Activated CD8-positive, alpha-beta T cell treated with anti-CD3 and anti-CD28 coated beads for 36 hours (primary cell): Measurements from ENCODE around the gene ZBTB8OS. TPM values are rescaled to one million over a fixed set of nuclear protein-coding genes. Genes with fewer than 3 reads are reported as not detected.

ENCODE experiments used
- ATAC-seq: fragments of 200-7000 bp; cut with Tn5 transposase; one replicate; pipeline ENCODE4 v1.10.0; 2021; ENCODE audit warnings: mild to moderate bottlenecking, moderate library complexity
- CTCF ChIA-PET: fragments of 350-600 bp; sonication (Branson Sonifier 250); formaldehyde crosslinking; loops from one replicate; lab custom pipeline; 2021; ENCODE audit warnings: antibody characterized with exemption; lab: Charles Lee
- POLR2A ChIA-PET: fragments of 350-600 bp; sonication (Branson Sonifier 250); formaldehyde crosslinking; loops from one replicate; lab custom pipeline; 2021; ENCODE audit warnings: antibody characterized with exemption; lab: Charles Lee
- DNase-seq: peaks from one replicate; pipeline ENCODE4 v3.0.0-alpha.2; 2020
- H3K27ac Mint-ChIP-seq: one replicate; pipeline ENCODE4 v1.8.0; 2021; ENCODE audit warnings: mild to moderate bottlenecking, mixed read lengths
- H3K27me3 Mint-ChIP-seq: one replicate; pipeline ENCODE4 v1.8.0; 2021; ENCODE audit warnings: mixed read lengths
- H3K36me3 Mint-ChIP-seq: one replicate; pipeline ENCODE4 v1.8.0; 2021; ENCODE audit warnings: low read depth, mixed read lengths
- H3K4me1 Mint-ChIP-seq: one replicate; pipeline ENCODE4 v1.8.0; 2021; ENCODE audit warnings: low read depth, mixed read lengths
- H3K4me3 Mint-ChIP-seq: one replicate; pipeline ENCODE4 v1.8.0; 2021; ENCODE audit warnings: mild to moderate bottlenecking, moderate library complexity, mixed read lengths
- H3K9me3 Mint-ChIP-seq: one replicate; pipeline ENCODE4 v1.8.0; 2021; ENCODE audit warnings: mixed read lengths
- intact Hi-C: fragments of 100-400 bp; cut with micrococcal nuclease; formaldehyde crosslinking; loops from one replicate; pipeline ENCODE4 v1.10.0; 2022
- total RNA-seq, 2 experiments: library from RNA; stranded (reverse); gene quantifications; one replicate each; pipeline ENCODE4 v1.2.3, GENCODE V29; 2021
- TF ChIP-seq, protein P1 (sequence below): fragments of 200-600 bp; IDR thresholded peaks from one replicate; pipeline ENCODE4 v1.8.0; 2022; ENCODE audit warnings: antibody characterized with exemption, mild to moderate bottlenecking

ZBTB8OS gene
- total RNA-seq, 2 experiments from 2014 or later = 53.4 to 57.6 TPM

DNA sequence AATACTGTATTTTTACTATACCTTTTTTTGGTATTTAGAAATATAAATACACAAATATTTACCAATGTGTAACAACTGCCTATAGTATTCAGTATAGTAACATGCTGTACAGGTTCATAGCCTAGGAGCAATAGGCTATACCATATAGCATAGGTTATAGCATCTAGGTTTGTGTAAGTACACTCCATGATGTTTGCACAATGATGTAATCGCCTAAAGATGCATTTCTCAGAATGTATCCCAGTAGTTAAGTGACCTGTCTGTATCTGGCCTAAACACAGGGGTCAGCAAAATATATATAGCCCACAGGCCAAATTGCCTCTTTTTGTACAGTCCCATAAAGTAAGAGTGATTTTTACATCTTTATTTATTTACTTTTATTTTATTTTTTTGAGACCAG is 24.2 kb downstream of the ZBTB8OS start:
- no peak for DNase-seq
- intact Hi-C loops = no loop called here
- TF ChIP-seq, protein P1, sequence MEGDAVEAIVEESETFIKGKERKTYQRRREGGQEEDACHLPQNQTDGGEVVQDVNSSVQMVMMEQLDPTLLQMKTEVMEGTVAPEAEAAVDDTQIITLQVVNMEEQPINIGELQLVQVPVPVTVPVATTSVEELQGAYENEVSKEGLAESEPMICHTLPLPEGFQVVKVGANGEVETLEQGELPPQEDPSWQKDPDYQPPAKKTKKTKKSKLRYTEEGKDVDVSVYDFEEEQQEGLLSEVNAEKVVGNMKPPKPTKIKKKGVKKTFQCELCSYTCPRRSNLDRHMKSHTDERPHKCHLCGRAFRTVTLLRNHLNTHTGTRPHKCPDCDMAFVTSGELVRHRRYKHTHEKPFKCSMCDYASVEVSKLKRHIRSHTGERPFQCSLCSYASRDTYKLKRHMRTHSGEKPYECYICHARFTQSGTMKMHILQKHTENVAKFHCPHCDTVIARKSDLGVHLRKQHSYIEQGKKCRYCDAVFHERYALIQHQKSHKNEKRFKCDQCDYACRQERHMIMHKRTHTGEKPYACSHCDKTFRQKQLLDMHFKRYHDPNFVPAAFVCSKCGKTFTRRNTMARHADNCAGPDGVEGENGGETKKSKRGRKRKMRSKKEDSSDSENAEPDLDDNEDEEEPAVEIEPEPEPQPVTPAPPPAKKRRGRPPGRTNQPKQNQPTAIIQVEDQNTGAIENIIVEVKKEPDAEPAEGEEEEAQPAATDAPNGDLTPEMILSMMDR = no peak
- no peak for ATAC-seq
- peaks cover 33% of the 10 kb centered on the region for H3K4me1 Mint-ChIP-seq
- no peak overlapping the region for H3K4me3 Mint-ChIP-seq
- H3K27me3 Mint-ChIP-seq = no peaks in the 10 kb centered on the region
- no peak overlapping the region for H3K27ac Mint-ChIP-seq
- H3K36me3 Mint-ChIP-seq = peaks cover 51% of the 10 kb centered on the region
- H3K9me3 Mint-ChIP-seq = peaks cover 3% of the 10 kb centered on the region
- CTCF ChIA-PET = no interaction called here
- POLR2A ChIA-PET = no interaction called here

DNA sequence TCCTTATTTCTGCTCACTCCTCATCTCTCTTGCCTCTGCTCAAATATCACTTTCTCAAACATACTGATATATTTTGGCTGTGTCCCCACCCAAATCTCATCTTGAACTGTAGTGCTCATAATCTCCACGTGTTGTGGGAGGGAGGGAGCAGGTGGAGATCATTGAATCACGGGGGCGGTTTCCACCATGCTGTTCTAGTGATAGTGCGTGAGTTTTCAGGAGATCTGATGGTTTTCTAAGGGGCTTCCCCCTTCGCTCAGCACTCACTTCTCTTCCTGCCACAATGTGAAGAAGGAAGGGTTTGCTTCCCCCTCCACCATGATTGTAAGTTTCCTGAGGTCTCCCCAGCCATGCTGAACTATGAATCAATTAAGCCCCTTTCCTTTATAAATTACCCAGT is 26.6 kb downstream of the ZBTB8OS start:
- H3K27me3 Mint-ChIP-seq = no peaks in the 10 kb centered on the region
- peak overlapping the region; percentile 88 for H3K27ac Mint-ChIP-seq
- peaks cover 41% of the 10 kb centered on the region for H3K4me1 Mint-ChIP-seq
- ATAC-seq (peak; percentile 70), DNase-seq (peak; percentile 74)
- intact Hi-C loops = no loop called here
- ChIA-PET CTCF (interaction anchor here (1.0 to 1.3 kb wide), 2 partner anchors 14 to 17 kb away, joined by 3 read pairs; no protein-coding TSS in a partner anchor), POLR2A (interaction anchor here (1.4 kb wide), 1 partner anchor 11 kb away, joined by 3 read pairs; no protein-coding TSS in a partner anchor)
- no peak overlapping the region for H3K4me3 Mint-ChIP-seq
- peaks cover 59% of the 10 kb centered on the region for H3K36me3 Mint-ChIP-seq
- peaks cover 3% of the 10 kb centered on the region for H3K9me3 Mint-ChIP-seq
- TF ChIP-seq, protein P1 = no peak

- ATAC-seq (peak; percentile 67), DNase-seq (peak; percentile 14)
- peaks cover 41% of the 10 kb centered on the region for H3K4me1 Mint-ChIP-seq
- no peaks in the 10 kb centered on the region for H3K27me3 Mint-ChIP-seq
- peak overlapping the region; percentile 88 for H3K27ac Mint-ChIP-seq
- H3K36me3 Mint-ChIP-seq = peaks cover 59% of the 10 kb centered on the region
- intact Hi-C loops = no loop called here
- H3K4me3 Mint-ChIP-seq = no peak overlapping the region
- POLR2A ChIA-PET = interaction anchor here (1.3 to 1.4 kb wide), 2 partner anchors 11 to 28 kb away, joined by 3 to 6 read pairs; partner anchors contain the start of gene RBBP4
- peaks cover 3% of the 10 kb centered on the region for H3K9me3 Mint-ChIP-seq
- TF ChIP-seq, protein P1 = no peak
- CTCF ChIA-PET = interaction anchor here (1.0 to 1.3 kb wide), 2 partner anchors 13 to 17 kb away, joined by 3 read pairs; no protein-coding TSS in a partner anchor
Observed at GRCh38 chr1:32622806-32623681, 27.3 kb downstream of the ZBTB8OS start.

DNA sequence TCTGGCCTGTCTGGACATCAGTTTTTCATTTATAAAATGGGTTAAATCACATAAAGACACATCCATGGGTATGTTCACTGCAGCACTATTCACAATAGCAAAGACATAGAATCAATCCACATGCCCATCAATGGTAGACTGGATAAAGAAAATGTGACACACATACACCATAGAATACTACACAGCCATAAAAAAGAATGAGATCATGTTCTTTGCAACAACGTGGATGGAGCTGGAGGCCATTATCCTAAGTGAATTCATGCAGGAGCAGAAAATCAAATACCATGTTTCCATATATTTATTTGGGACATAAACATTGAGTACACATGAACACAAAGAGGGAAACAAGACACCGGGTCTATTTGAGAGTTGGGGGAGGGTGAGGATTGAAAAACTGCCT is 28.1 kb downstream of the ZBTB8OS start:
- CTCF ChIA-PET = no interaction called here
- no peak overlapping the region for H3K27ac Mint-ChIP-seq
- POLR2A ChIA-PET = interaction anchor here (1.3 kb wide), 1 partner anchor 29 kb away, joined by 6 read pairs; the partner anchor contains the start of gene RBBP4

More for the DNA sequence above, 28.1 kb downstream of the ZBTB8OS start:
- no peak for DNase-seq
- intact Hi-C loops = no loop called here
- TF ChIP-seq, protein P1 = no peak
- ATAC-seq = no peak
- Mint-ChIP-seq H3K36me3 (peaks cover 51% of the 10 kb centered on the region), H3K9me3 (peaks cover 3% of the 10 kb centered on the region), H3K4me1 (peaks cover 32% of the 10 kb centered on the region), H3K4me3 (no peak overlapping the region), H3K27me3 (no peaks in the 10 kb centered on the region)
